Ectodermal cell (in vitro differentiated cells): ENCODE measurements around the gene ZNF385D.
"Not testable (repeated sequence)": the region's sequence is repeated elsewhere in the genome, so short reads cannot be mapped to it uniquely, and the experiment has no call there.

Experiments
- H3K27ac ChIP-seq: 2 replicates; pipeline ENCODE4 v1.7.0; 2013; ENCODE audit warnings: mild to moderate bottlenecking, low read depth, low read length; ENCODE audit not compliant: insufficient read depth, poor library complexity, severe bottlenecking
- H3K27me3 ChIP-seq: 2 replicates; pipeline ENCODE4 v1.7.0; 2013; ENCODE audit warnings: mild to moderate bottlenecking, low read length; ENCODE audit not compliant: insufficient read depth, control insufficient read depth, poor library complexity, severe bottlenecking
- H3K36me3 ChIP-seq: one replicate; pipeline ENCODE4 v1.7.0; 2013; ENCODE audit warnings: low read length; ENCODE audit not compliant: control insufficient read depth, insufficient read depth
- H3K4me1 ChIP-seq: one replicate; pipeline ENCODE4 v1.7.0; 2013; ENCODE audit warnings: low read length; ENCODE audit not compliant: control insufficient read depth, insufficient read depth
- H3K4me3 ChIP-seq: 2 replicates; pipeline ENCODE4 v1.7.0; 2013; ENCODE audit warnings: low read depth, low read length, control low read depth; ENCODE audit not compliant: insufficient read depth
- H3K9me3 ChIP-seq: 2 replicates; pipeline ENCODE4 v1.7.0; 2013; ENCODE audit warnings: mild to moderate bottlenecking, low read length, moderate library complexity; ENCODE audit not compliant: control insufficient read depth
- WGBS, 2 experiments: methylation state at CpG; one replicate each; pipeline ENCODE4 v1.1.7; 2013; ENCODE audit warnings: missing lambda C conversion rate in 2 of 2; 5-methylcytosine and 5-hydroxymethylcytosine counted together

Gene ZNF385D

DNA sequence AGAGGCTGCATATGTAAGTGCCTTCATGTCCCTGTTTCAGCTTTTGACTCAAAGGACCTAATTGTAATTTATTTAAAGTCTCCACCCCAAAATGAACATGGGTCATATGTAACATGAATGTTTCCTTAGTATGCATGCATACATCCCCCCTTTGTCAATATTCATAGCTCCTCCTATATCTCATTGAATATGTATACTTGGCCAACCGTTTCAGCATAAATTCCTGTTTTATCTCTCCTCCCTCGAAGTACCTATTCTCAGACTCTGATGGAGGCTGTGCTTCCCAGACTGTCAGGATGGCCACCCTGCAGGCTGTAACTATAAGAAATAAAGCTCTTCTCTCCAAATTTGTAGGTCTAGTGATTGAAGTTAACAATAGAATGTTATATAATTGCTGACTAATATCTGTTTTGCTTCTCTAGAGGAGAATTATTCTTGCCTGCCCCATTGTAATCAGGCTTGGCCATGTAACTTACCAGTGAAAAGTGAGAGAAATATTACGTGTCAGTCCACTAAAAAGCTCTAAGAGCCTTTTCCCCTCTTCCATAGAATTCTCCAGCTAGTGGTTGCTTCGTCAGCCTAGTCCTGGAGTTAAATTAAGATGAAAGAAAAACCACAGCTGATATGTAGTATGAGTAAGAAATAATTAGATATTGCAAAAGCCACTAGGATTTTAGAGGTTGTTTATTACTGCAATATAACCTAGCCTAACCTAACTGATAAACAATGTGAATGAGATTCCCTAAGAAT is 245.1 kb downstream of the ZNF385D start:
- Histone ChIP-seq H3K27ac (no peak overlapping the region), H3K27me3 (no peaks in the 10 kb centered on the region), H3K4me1 (peaks cover 4% of the 10 kb centered on the region), H3K4me3 (no peak overlapping the region), H3K9me3 (no peaks in the 10 kb centered on the region), H3K36me3 (no peaks in the 10 kb centered on the region)
- WGBS, 2 experiments = 84 to 87% methylated on average over 2 to 4 of the region's 4 CpGs

DNA sequence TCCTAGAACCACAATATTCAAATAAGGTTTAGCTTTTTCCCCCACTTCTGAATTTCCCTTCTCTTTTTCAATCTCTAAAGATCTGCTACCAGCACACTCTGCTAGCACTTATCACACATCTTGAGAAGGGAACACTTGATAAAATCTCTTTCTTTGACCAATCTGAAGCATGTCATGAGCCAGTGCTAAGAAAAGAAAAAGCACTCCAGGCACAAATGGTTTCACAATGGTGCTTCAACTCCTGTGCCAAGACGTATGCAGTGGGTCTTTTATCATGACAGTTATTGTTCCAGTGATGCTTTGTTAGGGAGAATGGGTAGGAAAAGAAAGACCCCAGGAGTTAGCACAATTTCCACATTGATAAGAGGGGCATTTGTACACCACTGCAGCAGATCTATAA is 248.4 kb downstream of the ZNF385D start:
- H3K9me3 ChIP-seq = no peaks in the 10 kb centered on the region
- H3K4me1 ChIP-seq = peaks cover 4% of the 10 kb centered on the region
- no peak overlapping the region for H3K27ac ChIP-seq
- H3K4me3 ChIP-seq = no peak overlapping the region
- 33 to 35% methylated on average over 1 of the region's 1 CpG for WGBS, 2 experiments
- no peaks in the 10 kb centered on the region for H3K27me3 ChIP-seq
- H3K36me3 ChIP-seq = no peaks in the 10 kb centered on the region

DNA sequence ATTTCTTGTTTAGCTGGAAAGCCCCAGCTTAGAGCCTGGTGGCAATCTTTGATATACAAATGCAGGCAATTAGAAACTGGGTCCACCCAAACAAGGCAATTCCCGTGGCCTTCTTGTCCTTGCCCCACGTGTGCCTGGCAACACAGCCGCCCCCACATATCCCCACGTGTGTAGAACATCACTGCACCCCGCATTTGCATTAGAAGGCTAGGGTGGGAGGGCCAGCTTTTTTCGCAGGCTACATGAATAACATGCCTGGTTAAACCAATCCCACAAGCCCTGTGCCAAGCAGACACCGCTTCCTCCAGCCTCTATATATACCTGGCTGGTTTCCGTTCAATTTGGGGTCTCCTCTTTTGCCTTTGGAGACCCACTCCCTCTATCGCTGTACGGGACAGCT is 250.2 kb downstream of the ZNF385D start:
- 82 to 83% methylated on average over 10 of the region's 10 CpGs for WGBS, 2 experiments
- H3K9me3 ChIP-seq = no peaks in the 10 kb centered on the region
- H3K36me3 ChIP-seq = no peaks in the 10 kb centered on the region
- H3K4me1 ChIP-seq = peaks cover 4% of the 10 kb centered on the region
- H3K4me3 ChIP-seq = no peak overlapping the region
- H3K27ac ChIP-seq = no peak overlapping the region
- H3K27me3 ChIP-seq = no peaks in the 10 kb centered on the region

DNA sequence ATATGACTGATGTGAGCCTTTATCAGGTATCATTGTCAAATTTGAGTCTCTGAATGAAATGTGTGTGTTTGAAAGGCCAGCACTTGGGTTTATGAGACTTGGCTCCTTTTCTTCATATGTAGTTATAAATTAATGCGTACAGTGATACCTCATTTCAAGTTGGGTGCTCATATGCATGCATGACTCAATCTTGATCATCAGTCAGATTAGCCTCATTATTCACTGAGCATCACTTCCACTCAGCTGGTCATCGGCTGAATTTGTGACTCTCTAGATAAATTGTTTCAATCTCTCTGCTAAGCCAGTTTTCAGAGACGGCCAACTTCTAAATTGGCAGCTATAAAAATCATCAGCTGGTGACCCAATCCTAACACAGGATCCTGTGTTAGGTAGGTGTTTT is 260.3 kb downstream of the ZNF385D start:
- no CpG with 5 or more reads among the region's 3 CpGs for WGBS, 2 experiments
- H3K36me3 ChIP-seq, H3K27ac ChIP-seq, H3K4me1 ChIP-seq, H3K27me3 ChIP-seq, H3K9me3 ChIP-seq, H3K4me3 ChIP-seq: not testable (repeated sequence)

DNA sequence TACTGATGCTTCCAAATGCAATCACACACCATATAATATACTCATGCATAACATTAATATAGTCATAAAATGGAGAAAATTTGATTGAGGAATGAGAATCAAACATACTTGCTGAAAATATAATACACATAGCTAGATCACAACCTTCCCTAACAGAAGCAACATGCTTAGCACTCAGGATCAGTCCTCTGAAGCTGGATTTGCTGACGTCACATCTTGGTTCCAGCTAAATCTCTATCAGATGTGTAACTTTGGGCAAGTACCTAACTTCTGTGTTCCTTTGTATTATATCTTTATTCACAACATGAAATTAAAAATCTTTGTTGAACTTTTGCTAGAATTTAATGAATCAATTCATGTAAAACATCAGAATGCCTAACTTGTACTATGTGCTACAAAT is 263.5 kb downstream of the ZNF385D start:
- Histone ChIP-seq H3K4me1 (no peaks in the 10 kb centered on the region), H3K4me3 (no peak overlapping the region), H3K9me3 (no peaks in the 10 kb centered on the region), H3K27me3 (no peaks in the 10 kb centered on the region), H3K27ac (no peak overlapping the region), H3K36me3 (no peaks in the 10 kb centered on the region)
- WGBS, 2 experiments = 94 to 100% methylated on average over 1 of the region's 1 CpG

DNA sequence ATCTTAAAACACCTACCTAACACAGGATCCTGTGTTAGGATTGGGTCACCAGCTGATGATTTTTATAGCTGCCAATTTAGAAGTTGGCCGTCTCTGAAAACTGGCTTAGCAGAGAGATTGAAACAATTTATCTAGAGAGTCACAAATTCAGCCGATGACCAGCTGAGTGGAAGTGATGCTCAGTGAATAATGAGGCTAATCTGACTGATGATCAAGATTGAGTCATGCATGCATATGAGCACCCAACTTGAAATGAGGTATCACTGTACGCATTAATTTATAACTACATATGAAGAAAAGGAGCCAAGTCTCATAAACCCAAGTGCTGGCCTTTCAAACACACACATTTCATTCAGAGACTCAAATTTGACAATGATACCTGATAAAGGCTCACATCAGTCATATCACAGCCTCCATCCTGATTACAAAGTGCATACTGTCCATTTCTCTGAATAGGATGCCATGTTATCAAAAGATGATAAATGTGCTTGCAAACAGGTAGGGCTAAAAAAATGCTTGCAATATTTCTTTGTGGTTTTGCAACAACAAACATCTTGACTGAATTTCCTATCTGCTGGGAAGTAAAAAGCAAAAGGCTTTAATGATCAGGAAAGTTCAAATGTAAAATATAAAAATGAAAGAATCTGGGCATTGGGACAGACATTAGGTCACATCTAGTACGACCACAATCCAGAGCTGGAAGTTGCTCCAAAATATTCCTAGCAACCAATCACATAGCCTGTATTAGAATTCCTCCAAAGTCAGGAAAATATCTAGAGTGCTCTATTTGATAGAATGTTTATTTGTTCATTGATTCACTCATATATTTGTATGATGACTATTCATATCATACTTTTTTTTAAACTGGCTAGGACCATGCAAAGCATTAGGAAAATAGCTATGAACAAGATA is 264.7 kb downstream of the ZNF385D start:
- 91% methylated on average over 1 of the region's 4 CpGs; no CpG with 5 or more reads in 1 of the 2 experiments for WGBS, 2 experiments
- not testable (repeated sequence) for H3K36me3 ChIP-seq, H3K27me3 ChIP-seq, H3K4me3 ChIP-seq, H3K4me1 ChIP-seq, H3K9me3 ChIP-seq, H3K27ac ChIP-seq

DNA sequence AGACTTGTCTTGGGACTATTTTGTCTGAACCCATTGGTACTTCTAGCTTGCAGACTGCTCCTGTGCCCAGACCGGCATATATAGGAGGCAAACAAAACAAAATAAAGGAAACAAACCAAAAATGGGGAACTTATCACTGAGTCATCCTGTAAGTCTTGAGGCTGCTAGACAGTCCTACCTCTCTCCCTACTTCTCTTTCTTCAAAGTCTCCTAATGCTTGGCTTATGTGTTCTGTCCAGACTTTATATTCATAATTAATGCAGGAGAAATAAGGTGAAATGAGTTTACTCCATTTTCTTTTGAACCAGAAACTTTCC is 266.2 kb downstream of the ZNF385D start:
- Histone ChIP-seq H3K9me3 (no peaks in the 10 kb centered on the region), H3K27me3 (no peaks in the 10 kb centered on the region), H3K36me3 (no peaks in the 10 kb centered on the region), H3K4me1 (no peaks in the 10 kb centered on the region), H3K27ac (no peak overlapping the region), H3K4me3 (no peak overlapping the region)
- WGBS, 2 experiments = 97 to 100% methylated on average over 1 of the region's 1 CpG

DNA sequence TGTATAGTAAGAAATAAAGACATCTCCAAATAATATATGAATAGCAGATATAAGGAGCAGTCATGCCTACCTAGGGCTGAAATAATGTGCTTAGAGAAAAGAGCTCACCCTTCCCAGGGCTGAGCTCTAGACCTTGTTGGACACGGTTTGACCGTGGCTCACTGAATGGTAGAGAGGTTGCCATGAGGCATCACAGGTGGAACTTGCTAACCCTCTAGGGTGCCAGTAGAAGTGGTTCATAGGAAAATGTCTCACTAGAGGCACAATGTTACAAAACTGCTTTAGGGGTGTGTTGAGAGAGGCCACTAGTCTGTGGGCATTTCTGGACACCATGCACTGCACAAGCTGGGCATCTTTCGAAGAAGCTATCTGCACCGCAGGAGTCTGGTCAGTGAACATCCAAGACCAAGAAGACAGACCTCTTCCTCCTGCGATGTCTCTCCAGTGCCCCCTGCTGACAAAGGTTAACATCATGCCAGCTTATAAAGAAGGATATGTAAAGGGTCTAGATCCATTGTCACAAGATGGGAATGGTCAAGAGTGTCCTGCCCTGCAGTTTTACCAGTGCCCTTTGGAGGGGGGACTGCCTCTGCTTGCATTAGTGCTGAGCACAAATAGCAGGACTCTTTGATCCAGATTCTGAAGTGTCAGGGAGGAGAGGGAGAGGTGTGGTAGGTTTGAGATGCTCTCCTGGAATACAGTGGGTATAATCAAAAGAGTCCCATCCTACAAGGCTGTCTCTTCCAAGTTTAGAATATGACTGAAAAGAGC is 266.8 kb downstream of the ZNF385D start:
- no peaks in the 10 kb centered on the region for H3K36me3 ChIP-seq
- no peaks in the 10 kb centered on the region for H3K9me3 ChIP-seq
- no peak overlapping the region for H3K4me3 ChIP-seq
- 77 to 80% methylated on average over 5 of the region's 5 CpGs for WGBS, 2 experiments
- H3K27me3 ChIP-seq = no peaks in the 10 kb centered on the region
- H3K27ac ChIP-seq = no peak overlapping the region
- H3K4me1 ChIP-seq = no peaks in the 10 kb centered on the region

DNA sequence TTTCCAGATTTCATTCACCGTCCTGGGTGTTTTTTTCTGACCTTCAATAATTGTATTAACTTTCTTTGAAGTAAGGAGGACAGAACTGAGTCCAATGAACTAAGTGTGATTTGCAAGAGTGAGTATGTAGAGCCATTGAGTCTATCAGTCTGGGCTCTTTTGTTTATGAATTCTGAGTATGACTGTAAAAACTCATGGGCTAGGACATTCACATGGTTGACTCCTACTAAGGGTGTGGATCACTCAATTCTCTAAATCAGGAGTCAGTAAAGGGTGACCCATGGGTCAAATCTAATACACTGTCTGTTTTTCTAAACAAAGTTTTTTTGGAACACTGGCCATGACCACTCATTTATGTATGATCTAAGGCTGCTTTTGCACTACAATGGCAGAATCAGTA is 269.0 kb downstream of the ZNF385D start:
- H3K9me3 ChIP-seq = no peaks in the 10 kb centered on the region
- no peak overlapping the region for H3K4me3 ChIP-seq
- no peak overlapping the region for H3K27ac ChIP-seq
- WGBS, 2 experiments = 91 to 96% methylated on average over 1 of the region's 1 CpG
- no peaks in the 10 kb centered on the region for H3K27me3 ChIP-seq
- H3K4me1 ChIP-seq = no peaks in the 10 kb centered on the region
- H3K36me3 ChIP-seq = no peaks in the 10 kb centered on the region
